Neuron (in vitro differentiated cells): ENCODE data around the gene ZNF229.
"Not testable (repeated sequence)": the region's sequence is repeated elsewhere in the genome, so short reads cannot be mapped to it uniquely, and the experiment has no call there.

ENCODE experiments used
- H2AFZ ChIP-seq: one replicate; pipeline ENCODE4 v1.6.1; 2013; ENCODE audit warnings: low read depth, mild to moderate bottlenecking, inconsistent platforms, low read length, moderate library complexity
- H3K27me3 ChIP-seq: one replicate; pipeline ENCODE4 v1.6.1; 2013; ENCODE audit warnings: low read length; ENCODE audit not compliant: insufficient read depth
- H3K36me3 ChIP-seq: one replicate; pipeline ENCODE4 v1.6.1; 2013; ENCODE audit warnings: low read length; ENCODE audit not compliant: insufficient read depth
- H3K4me1 ChIP-seq: one replicate; pipeline ENCODE4 v1.6.1; 2013; ENCODE audit warnings: low read length; ENCODE audit not compliant: insufficient read depth
- H3K4me3 ChIP-seq: 2 replicates; pipeline ENCODE4 v1.5.1; 2013; ENCODE audit warnings: mild to moderate bottlenecking, low read length, moderate library complexity
- H3K9me3 ChIP-seq: one replicate; pipeline ENCODE4 v1.6.1; 2013; ENCODE audit warnings: low read length

The ZNF229 gene

DNA sequence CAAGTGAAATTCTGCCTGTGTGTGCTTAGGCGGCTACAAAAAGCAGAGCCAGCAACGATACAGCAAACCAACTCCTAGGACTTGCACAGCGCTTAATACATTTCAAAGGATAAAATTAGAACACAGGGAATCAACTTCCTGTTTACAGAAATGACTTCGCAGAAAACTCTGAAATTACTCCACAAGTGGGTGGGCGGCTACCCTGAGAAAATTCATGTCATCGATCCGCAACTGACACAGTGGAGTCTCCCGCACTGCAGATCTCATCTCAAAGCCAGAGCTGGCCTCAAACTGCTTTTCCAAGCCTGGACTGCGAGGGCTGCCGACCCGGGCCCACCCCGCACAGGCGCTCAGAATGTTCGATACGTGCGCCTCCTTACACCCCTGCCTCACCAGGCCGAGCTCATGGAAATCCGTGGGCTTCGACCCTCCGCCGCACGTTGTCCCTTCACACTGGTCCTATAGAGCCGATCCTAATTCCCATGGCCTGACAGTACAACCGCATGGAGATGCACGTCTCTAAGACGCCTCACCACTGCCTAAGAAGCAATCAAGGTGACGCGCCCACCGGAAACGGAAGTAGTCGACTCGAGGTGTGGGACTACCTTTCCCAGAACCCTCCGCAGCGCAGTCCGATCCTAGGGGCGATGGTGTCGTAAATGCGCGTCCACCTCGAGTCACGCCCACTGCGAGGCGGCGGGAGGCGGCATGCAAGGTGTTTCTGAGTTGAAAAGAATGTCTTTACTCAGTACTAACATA is at the start of gene ZNF229:
Gene ZNF229, minus strand, starts transcription at position 557 of the 759 bp plus-strand sequence. CDS start 5,625 bp downstream, outside the sequence.
- H3K4me3 ChIP-seq = peak within 1 kb of the TSS; percentile 49
- H2AFZ ChIP-seq = no peak within 1 kb of the TSS
- H3K4me1 ChIP-seq = no peaks in the 10 kb centered on the region
- H3K36me3 ChIP-seq = no peaks in the 10 kb centered on the region
- H3K9me3 ChIP-seq = peaks cover 20% of the 10 kb centered on the region
- H3K27me3 ChIP-seq = no peaks in the 10 kb centered on the region

DNA sequence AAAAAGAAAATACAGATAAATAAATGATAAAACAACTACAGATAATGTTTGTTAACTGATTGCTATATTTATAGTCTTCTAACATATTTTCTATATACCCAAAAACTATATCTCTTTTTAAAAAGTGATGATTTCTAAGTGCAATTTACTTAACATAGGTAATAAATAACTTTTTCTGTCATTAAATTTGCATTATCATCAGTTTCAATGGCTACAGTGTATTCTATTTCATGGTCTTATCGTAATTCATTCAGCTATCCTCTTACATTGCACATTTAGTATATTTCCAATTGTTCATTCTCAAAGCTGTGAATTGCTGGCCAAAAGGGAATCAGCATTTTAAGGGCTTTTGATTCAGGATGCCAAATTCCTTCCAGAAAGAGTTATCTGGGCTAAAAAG is 48.4 kb upstream of the ZNF229 start:
- H3K9me3 ChIP-seq = peaks cover 71% of the 10 kb centered on the region
- H3K36me3 ChIP-seq = peaks cover 66% of the 10 kb centered on the region
- H3K4me1 ChIP-seq = peaks cover 13% of the 10 kb centered on the region
- no peak overlapping the region for H2AFZ ChIP-seq
- no peak overlapping the region for H3K4me3 ChIP-seq
- no peaks in the 10 kb centered on the region for H3K27me3 ChIP-seq

DNA sequence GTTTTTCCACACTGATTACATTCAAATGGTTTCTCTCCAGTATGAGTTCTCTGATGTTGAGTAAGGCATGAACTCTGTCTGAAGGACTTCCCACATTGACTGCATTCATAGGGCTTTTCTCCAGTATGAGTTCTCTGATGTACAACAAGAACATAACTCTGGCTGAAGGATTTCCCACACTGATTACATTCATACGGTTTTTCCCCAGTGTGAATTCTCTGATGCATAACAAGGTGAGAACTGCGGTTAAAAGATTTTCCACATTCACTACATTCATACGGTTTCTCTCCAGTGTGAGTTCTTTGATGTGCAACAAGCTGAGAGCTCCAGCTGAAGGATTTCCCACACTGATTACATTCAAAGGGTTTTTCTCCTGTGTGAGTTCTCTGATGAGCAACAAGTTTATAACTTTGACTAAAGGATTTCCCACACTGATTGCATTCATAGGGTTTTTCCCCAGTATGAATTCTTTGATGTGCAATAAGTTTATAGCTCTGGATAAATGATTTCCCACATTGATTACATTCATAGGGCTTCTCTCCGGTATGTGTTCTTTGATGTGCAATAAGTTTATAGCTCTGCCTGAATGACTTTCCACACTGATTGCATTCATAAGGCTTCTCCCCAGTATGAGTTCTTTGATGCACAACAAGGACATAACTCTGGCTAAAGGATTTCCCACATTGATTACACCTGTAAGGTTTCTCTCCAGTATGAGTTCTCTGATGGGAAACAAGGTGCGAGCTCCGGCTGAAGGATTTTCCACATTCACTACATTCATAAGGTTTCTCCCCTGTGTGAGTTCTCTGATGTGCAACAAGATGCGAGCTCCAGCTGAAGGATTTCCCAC is 28.5 kb upstream of the ZNF229 start:
- H3K9me3 ChIP-seq = peaks cover 90% of the 10 kb centered on the region
- no peak overlapping the region for H3K4me3 ChIP-seq
- H2AFZ ChIP-seq = no peak overlapping the region
- H3K4me1 ChIP-seq = no peaks in the 10 kb centered on the region
- peaks cover 72% of the 10 kb centered on the region for H3K36me3 ChIP-seq
- no peaks in the 10 kb centered on the region for H3K27me3 ChIP-seq

DNA sequence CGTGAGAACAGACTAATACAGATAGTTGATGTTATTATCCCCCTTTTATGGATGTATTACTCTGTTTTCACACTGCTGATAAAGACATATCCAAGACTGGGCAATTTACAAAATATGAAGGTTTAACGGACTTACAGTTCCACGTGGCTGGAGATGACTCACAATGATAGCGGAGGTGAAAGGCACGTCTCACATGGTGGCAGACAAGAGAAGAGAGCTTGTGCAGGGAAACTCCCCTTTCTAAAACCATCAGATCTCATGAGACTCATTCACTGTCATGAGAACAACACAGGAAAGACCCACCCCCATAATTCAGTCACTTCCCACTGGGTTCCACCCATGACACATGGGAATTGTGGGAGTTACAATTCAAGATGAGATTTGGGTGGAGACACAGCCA is 20.5 kb upstream of the ZNF229 start:
- H3K27me3 ChIP-seq, H3K4me3 ChIP-seq, H3K4me1 ChIP-seq, H2AFZ ChIP-seq, H3K36me3 ChIP-seq: not testable (repeated sequence)
- peaks cover 13% of the 10 kb centered on the region for H3K9me3 ChIP-seq

DNA sequence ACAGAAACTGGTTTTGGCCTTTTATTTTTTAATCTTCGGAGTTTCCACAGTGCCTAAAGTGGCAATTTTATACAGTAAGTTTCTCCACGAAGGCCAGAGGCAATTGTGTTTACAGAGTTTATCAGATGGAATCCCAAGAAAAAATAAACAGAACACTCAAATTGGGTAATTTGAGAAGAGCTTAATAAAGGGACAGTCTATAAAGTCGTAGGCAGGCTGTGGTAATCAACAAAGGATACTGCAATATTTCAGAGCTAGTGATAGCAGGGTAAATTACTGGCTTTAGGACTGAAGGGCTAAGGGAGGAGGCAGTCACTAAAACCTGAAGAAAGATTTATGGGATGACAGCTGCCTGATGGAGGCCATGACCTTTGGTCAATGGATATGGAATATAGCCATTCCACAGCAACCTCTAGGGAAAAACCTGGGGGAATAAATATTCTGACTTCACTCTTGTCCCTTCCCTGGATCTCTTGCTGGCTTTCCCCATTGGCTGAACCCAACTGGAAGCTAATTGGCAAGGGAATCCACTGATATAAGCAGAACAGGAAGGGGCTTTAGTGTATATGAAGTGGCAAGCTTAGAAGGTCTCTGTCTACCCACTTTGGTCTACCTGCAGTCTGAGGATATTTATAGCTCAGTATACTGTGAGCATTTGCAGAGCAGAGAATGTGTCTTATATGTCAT is 14.5 kb upstream of the ZNF229 start:
- H3K4me3 ChIP-seq, H3K36me3 ChIP-seq, H2AFZ ChIP-seq, H3K27me3 ChIP-seq, H3K9me3 ChIP-seq, H3K4me1 ChIP-seq: not testable (repeated sequence)

DNA sequence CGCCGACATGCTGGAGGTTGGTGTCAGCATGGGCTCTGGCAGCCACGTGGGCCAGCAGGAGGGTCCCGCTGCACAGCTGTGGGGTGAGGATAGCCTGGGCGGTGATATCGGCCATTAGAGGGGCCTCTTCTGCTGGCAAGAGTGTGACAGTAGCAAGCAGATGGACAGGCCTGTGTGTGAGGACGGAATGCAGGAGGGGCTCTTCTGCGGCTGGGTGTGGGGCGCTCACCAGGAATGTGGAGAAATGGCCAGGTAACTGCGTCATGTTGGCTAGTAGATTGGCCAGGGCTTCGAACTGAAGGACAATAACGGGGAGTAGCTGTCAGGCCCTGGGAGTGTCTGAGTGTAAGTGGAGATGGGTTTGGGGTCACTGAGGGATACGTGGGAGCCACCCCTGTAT is 7.7 kb upstream of the ZNF229 start:
- not testable (repeated sequence) for H3K27me3 ChIP-seq, H3K4me1 ChIP-seq, H2AFZ ChIP-seq, H3K4me3 ChIP-seq, H3K36me3 ChIP-seq
- H3K9me3 ChIP-seq = peaks cover 11% of the 10 kb centered on the region

DNA sequence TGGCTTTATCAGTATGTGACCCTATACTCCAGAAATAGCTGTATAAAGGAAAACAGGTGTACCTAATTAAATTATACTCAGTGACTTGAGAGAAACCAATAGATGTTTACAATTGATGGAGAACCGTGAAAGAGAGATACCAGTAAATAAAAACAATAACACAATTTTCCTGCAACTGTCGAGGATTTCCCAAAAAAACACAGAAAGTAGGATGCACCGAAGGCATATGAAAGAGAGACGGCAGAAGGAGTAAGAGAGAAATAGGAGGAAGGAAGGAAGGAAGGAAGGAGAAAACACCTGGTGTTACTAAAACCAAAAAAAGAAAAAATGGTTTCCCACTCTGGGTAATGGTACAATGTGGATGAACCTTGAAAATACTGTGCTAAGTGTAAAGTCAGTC is 6.8 kb upstream of the ZNF229 start:
- no peaks in the 10 kb centered on the region for H3K27me3 ChIP-seq
- no peaks in the 10 kb centered on the region for H3K36me3 ChIP-seq
- H3K4me1 ChIP-seq = no peaks in the 10 kb centered on the region
- no peak overlapping the region for H2AFZ ChIP-seq
- H3K9me3 ChIP-seq = peaks cover 11% of the 10 kb centered on the region
- no peak overlapping the region for H3K4me3 ChIP-seq

DNA sequence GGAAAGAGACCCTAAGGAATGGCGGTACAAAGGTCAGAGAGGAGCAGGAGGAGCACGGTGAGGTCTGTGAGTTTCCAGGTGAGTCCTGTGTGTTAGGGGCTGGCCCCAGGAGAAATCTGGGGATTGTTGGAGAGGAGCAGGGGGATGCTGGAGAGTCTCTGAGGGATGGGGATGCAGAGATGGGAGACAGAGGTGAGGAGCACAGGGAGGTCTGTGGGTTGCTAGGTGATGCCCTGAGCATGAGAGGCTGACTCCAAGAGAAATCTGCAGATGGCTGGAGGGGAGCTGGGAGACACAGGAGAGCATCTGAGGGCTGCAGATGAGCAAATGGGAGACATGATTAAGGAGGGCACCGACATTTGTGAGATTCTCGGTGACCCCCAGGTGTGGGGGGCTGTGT is 4.1 kb upstream of the ZNF229 start:
- H3K27me3 ChIP-seq = no peaks in the 10 kb centered on the region
- H3K4me1 ChIP-seq = no peaks in the 10 kb centered on the region
- no peak overlapping the region for H3K4me3 ChIP-seq
- H2AFZ ChIP-seq = no peak overlapping the region
- H3K36me3 ChIP-seq = no peaks in the 10 kb centered on the region
- peaks cover 15% of the 10 kb centered on the region for H3K9me3 ChIP-seq

DNA sequence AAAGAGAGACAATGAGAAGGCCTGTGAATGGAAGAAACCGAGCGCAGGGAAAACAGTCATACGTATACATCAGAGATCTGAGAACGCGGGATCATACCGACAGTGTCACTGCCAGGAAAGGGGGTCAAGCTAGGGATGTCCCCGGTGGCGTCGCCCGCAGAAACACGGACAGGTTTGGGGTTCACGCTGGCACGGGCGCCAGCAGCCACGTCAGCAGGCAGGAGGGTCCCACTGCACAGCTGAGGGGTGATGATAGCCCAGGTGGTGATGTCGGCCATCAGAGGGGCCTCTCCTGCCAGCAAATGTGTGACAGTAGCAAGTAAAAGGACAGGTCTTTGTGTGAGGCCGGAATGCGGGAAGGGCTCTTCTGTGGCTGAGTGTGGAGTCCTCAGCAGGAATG is 3.4 kb upstream of the ZNF229 start:
- H3K36me3 ChIP-seq = no peaks in the 10 kb centered on the region
- H3K27me3 ChIP-seq = no peaks in the 10 kb centered on the region
- no peak overlapping the region for H3K4me3 ChIP-seq
- H2AFZ ChIP-seq = no peak overlapping the region
- peaks cover 12% of the 10 kb centered on the region for H3K9me3 ChIP-seq
- H3K4me1 ChIP-seq = no peaks in the 10 kb centered on the region

DNA sequence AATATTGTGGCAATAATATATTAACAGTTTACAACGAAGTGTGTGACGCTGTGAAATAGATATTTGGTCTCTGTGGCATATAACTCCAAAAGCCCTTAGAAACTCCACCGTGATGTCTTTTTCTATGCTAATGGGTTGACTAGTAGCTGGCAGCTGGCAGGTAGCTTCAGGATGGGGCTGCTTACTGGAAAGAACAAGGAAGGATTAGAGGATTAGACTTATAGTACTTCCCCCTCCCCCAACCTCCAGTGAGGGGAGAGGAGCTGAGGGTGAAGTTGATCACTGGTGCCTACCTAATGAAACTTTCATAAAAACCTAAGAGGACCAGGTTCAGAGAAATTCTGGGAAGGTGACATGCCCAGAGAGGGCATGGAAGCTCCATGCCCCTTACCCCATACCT is 9.8 kb downstream of the ZNF229 start:
- Histone ChIP-seq H3K36me3 (peaks cover 3% of the 10 kb centered on the region), H3K27me3 (no peaks in the 10 kb centered on the region), H2AFZ (no peak overlapping the region), H3K4me1 (no peaks in the 10 kb centered on the region), H3K4me3 (no peak overlapping the region), H3K9me3 (peaks cover 22% of the 10 kb centered on the region)

DNA sequence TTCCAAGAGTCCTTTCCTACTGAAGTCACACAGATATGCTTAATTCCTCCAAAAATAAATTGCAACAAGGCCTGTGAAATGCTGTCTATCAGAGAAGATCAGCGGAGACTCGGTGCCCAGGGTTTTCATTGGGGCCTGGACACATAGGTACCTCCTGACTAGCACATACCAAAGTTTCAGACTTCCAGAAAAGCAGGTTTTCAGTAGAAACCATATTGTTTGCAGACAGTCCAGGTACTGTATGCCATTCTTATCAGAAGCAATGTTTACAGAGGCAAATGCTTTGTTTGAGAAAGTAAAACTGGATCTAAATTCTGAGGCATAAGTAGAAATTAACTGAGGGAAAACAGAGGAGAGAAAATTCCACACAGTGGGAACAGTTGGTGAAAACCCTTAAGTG is 12.8 kb downstream of the ZNF229 start:
- H3K4me1 ChIP-seq = no peaks in the 10 kb centered on the region
- no peak overlapping the region for H3K4me3 ChIP-seq
- no peak overlapping the region for H2AFZ ChIP-seq
- H3K36me3 ChIP-seq = peaks cover 3% of the 10 kb centered on the region
- no peaks in the 10 kb centered on the region for H3K27me3 ChIP-seq
- peaks cover 24% of the 10 kb centered on the region for H3K9me3 ChIP-seq

DNA sequence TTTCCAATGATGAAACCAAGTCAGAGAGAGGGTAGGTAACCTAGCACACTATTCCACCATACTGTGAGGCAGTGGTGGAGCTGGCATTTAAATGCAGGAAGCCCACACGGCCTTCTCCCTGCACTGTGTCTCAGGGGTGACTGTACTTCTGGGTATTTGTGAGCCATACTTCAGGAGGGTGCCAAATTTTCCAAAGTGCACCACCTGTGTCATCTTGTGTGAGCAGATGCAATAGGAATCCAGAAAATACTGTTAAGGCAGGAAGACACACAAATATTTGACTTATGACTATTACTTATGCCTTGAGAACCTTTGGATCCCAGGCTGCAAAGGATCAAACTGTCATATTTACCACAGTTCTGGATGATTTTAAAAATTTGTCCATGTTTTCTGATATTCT is 17.3 kb downstream of the ZNF229 start:
- Histone ChIP-seq H3K9me3 (peaks cover 21% of the 10 kb centered on the region), H3K36me3 (peaks cover 3% of the 10 kb centered on the region), H3K4me1 (no peaks in the 10 kb centered on the region)

DNA sequence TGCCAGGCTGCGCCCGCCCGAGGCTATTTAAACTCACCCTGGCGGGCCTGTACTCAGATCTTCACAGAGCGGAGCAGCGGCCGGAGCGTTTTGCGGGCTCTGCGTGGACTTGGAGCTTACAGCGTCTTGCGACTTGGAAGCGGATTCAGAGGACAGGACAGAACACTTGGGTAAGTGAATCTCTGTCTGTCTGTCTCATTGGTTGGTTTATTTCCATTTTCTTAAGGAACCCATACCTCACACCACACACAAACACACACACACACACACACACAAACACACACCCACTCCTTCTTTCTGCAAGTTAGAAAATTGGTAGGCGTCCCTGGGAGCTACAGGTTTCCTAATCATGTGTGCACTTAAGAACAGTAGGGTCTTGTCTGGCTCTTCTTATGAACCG is 32.7 kb downstream of the ZNF229 start:
- not testable (repeated sequence) for H3K9me3 ChIP-seq

More for the DNA sequence above, 17.3 kb downstream of the ZNF229 start:
- no peak overlapping the region for H3K4me3 ChIP-seq
- no peaks in the 10 kb centered on the region for H3K27me3 ChIP-seq
- no peak overlapping the region for H2AFZ ChIP-seq

More for the DNA sequence above, 32.7 kb downstream of the ZNF229 start:
- not testable (repeated sequence) for H3K36me3 ChIP-seq, H2AFZ ChIP-seq, H3K4me1 ChIP-seq, H3K4me3 ChIP-seq, H3K27me3 ChIP-seq
